Left lung (tissue), 10 donors: ENCODE results near the gene RPLP2. TPM values are rescaled to one million over a fixed set of nuclear protein-coding genes. Genes with fewer than 3 reads are reported as not detected.
A peak's percentile ranks its signal among the peaks of the same experiment; 100 is the strongest.

ENCODE experiments used
- ATAC-seq: fragments of 200-7000 bp; cut with Tn5 transposase; one replicate; pipeline ENCODE4 v1.9.1; 2020; ENCODE audit warnings: moderate library complexity
- DNase-seq, 4 donors: peaks; one replicate each; pipeline ENCODE4 v3.0.0-alpha.2; 2013 to 2020
- H3K27ac ChIP-seq, 2 donors: fragments of 200-600 bp; sonication (generic) in 1 of 2; one replicate each; pipeline versions ENCODE4 v1.5.0 to v1.8.0; 2020 to 2021
- H3K27me3 ChIP-seq, 2 donors: fragments of 200-600 bp; sonication (generic) in 1 of 2; one replicate each; pipeline versions ENCODE4 v1.5.0 to v1.8.0; 2020 to 2021
- H3K36me3 ChIP-seq, 2 donors: fragments of 200-600 bp; sonication (generic) in 1 of 2; one replicate each; pipeline versions ENCODE4 v1.5.0 to v1.8.0; 2020 to 2021
- H3K4me1 ChIP-seq, 2 donors: fragments of 200-600 bp; one replicate each; pipeline ENCODE4 v1.8.0; 2021
- H3K4me3 ChIP-seq, 2 donors: fragments of 200-600 bp; sonication (generic) in 1 of 2; one replicate each; pipeline versions ENCODE4 v1.5.0 to v1.8.0; 2020 to 2021; ENCODE audit warnings: mild to moderate bottlenecking in 1 of 2
- H3K9me3 ChIP-seq, 2 donors: fragments of 200-600 bp; sonication (generic) in 1 of 2; one replicate each; pipeline versions ENCODE4 v1.5.0 to v1.8.0; 2020 to 2021
- CTCF ChIP-seq, 2 donors: fragments of 200-600 bp; sonication (generic) in 1 of 2; IDR thresholded peaks; one replicate each; pipeline versions ENCODE4 v1.5.0 to v1.8.0; 2021; ENCODE audit warnings: antibody characterized with exemption in 2 of 2
- intact Hi-C, 2 donors: fragments of 100-400 bp; cut with DNase I; formaldehyde crosslinking; loops; one replicate each; pipeline versions ENCODE4 v1.11.2 to v1.14.2; 2022
- polyA plus RNA-seq, 6 donors: library from polyadenylated mRNA; unstranded; fragments of 120-200 nt; gene quantifications; one replicate each; pipeline ENCODE4 v1.2.1, GENCODE V29; 2013; ENCODE audit not compliant: insufficient read length in 6 of 6
- total RNA-seq, 2 donors: library from RNA; stranded (reverse); fragmentation: NEBNext Ultra II Directional; extraction: Animal tissue kit (Norgen Biotek cat#: 25700); gene quantifications; one replicate each; pipeline ENCODE4 v1.2.1, GENCODE V29; 2021
- donor health status: DM: no; HTN: yes; CAD: no.
- donor health status: DM: no; HTN: no; CAD: no.

Gene RPLP2
- total and polyA plus RNA-seq, 8 donors = 1,154 to 1,802 (median 1,390) TPM

DNA sequence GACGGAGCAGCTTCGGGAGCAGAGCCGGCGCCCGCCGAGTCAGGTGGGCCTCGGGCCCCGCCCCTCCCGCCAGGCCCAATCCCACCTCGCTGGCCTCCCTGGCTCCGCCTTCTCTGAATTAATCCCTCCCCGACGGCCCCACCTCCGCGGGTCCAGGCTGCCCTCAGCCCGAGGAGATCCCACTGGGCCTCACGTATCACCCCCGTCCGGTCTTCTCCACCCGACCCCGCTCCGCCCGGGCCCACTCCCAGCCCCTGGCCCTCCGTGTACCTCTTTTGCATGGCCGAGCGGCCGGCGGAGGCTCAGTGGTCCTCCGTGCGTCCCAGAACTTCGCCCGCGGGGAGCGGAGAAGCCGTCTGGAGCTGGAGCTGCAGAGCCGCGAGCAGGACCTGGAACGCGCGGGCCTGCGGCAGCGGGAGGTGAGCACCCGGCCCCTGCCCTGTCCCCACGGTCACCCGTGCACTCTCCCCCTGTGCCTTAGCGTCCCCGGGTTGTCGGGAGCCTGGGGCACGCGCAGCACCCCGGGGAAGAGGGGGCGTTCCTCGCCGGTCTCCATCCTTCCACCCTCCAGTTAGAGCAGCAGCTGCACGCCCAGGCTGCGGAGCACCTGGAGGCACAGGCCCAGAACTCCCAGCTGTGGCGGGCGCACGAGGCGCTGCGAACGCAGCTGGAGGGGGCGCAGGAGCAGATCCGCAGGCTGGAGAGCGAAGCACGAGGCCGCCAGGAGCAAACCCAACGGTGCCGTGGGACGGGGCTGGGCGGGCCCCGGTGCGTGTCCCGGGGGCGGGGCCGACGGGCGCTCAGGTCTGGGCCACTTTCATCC, 20.7 kb downstream of the RPLP2 start:
- peak in 3 of 4 donors; percentile 72 to 93 (median 84) for DNase-seq
- H3K27me3 ChIP-seq = peaks cover 7 to 45% of the 10 kb centered on the region in 2 donors
- intact Hi-C loops = no loop called here
- peaks cover 57 to 94% of the 10 kb centered on the region in 2 donors for H3K4me1 ChIP-seq
- H3K9me3 ChIP-seq = no peaks in the 10 kb centered on the region
- TF ChIP-seq CTCF (IDR thresholded peaks at IDR 0.05) = no peak
- peak; percentile 67 for ATAC-seq
- H3K4me3 ChIP-seq = peak overlapping the region; percentile 23 to 43
- no peak overlapping the region for H3K27ac ChIP-seq
- H3K36me3 ChIP-seq = no peaks in the 10 kb centered on the region

GRCh38 chr11:831118-831864, 21.5 kb downstream of the RPLP2 start:
- Histone ChIP-seq H3K9me3 (no peaks in the 10 kb centered on the region), H3K27me3 (peaks cover 7 to 45% of the 10 kb centered on the region in 2 donors), H3K4me1 (peaks cover 54 to 93% of the 10 kb centered on the region in 2 donors), H3K27ac (no peak overlapping the region), H3K4me3 (peak overlapping the region in 1 of 2 donors; percentile 43), H3K36me3 (peaks cover 0 to 6% of the 10 kb centered on the region in 2 donors)
- no peak for ATAC-seq
- intact Hi-C loops = no loop called here
- DNase-seq = peak in 1 of 4 donors; percentile 71
- TF ChIP-seq CTCF (IDR thresholded peaks at IDR 0.05) = no peak

- DNase-seq = no peak
- Histone ChIP-seq H3K9me3 (no peaks in the 10 kb centered on the region), H3K36me3 (peaks cover 0 to 14% of the 10 kb centered on the region in 2 donors), H3K4me1 (peaks cover 51 to 93% of the 10 kb centered on the region in 2 donors), H3K27ac (peak overlapping the region; percentile 63 to 83), H3K27me3 (peaks cover 7 to 41% of the 10 kb centered on the region in 2 donors), H3K4me3 (peak overlapping the region; percentile 39 to 86)
- no peak for ATAC-seq
- intact Hi-C loops = no loop called here
- TF ChIP-seq CTCF (IDR thresholded peaks at IDR 0.05) = no peak
These were observed 22.3 kb downstream of the RPLP2 start for GRCh38 chr11:831961-832528.

DNA sequence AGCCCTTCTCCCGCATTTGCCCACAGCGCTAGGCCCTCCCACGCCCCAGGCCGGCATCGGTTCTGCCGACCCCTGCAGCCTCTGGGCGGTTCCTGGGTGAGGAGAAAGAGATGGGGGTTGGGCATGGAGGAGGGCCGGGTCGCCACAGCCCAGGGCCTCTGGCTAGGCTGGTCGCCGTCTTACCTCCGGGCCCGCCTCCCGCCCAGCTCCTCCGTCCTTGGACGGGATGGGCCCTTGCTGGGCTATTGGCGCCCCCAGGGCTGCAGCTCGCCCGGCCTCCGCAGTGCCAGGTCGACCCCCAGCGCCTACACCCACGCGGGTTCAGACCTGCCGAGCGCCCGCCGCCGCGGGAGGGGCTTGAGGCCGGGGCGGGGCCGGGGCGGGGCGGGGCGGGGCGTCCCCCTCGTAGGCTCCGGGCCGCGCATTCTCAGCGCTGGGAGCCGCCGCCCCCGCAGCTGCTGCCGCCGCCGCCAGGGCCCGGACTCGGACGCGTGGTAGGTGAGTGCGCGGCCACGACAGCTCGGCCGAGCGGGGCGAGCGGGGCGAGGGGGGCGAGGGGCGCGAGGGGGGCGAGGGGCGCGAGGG, 22.9 kb downstream of the RPLP2 start, which contains the start of gene CD151:
CD151 (plus strand) TSS at position 424 of the 585 bp plus-strand sequence. CDS start 3,118 bp downstream, outside the sequence.
- Histone ChIP-seq H3K36me3 (peaks cover 0 to 19% of the 10 kb centered on the region in 2 donors), H3K4me1 (peaks cover 46 to 93% of the 10 kb centered on the region in 2 donors), H3K9me3 (no peaks in the 10 kb centered on the region), H3K27me3 (peaks cover 7 to 36% of the 10 kb centered on the region in 2 donors), H3K27ac (peak within 1 kb of the TSS; percentile 83 to 89), H3K4me3 (peak within 1 kb of the TSS; percentile 71 to 86)
- no peak for TF ChIP-seq CTCF (IDR thresholded peaks at IDR 0.05)
- ATAC-seq (peak; percentile 29), DNase-seq (peak in 1 of 4 donors; percentile 89)
- intact Hi-C loops = no loop called here
